Kidney tubule cell (primary cell): ENCODE measurements around the gene MIOS.
A peak's percentile ranks its signal among the peaks of the same experiment; 100 is the strongest.

ENCODE experiments used
- DNase-seq: peaks from one replicate; pipeline ENCODE4 v3.0.0-alpha.2; 2018; ENCODE audit warnings: low spot score

The MIOS gene

DNA sequence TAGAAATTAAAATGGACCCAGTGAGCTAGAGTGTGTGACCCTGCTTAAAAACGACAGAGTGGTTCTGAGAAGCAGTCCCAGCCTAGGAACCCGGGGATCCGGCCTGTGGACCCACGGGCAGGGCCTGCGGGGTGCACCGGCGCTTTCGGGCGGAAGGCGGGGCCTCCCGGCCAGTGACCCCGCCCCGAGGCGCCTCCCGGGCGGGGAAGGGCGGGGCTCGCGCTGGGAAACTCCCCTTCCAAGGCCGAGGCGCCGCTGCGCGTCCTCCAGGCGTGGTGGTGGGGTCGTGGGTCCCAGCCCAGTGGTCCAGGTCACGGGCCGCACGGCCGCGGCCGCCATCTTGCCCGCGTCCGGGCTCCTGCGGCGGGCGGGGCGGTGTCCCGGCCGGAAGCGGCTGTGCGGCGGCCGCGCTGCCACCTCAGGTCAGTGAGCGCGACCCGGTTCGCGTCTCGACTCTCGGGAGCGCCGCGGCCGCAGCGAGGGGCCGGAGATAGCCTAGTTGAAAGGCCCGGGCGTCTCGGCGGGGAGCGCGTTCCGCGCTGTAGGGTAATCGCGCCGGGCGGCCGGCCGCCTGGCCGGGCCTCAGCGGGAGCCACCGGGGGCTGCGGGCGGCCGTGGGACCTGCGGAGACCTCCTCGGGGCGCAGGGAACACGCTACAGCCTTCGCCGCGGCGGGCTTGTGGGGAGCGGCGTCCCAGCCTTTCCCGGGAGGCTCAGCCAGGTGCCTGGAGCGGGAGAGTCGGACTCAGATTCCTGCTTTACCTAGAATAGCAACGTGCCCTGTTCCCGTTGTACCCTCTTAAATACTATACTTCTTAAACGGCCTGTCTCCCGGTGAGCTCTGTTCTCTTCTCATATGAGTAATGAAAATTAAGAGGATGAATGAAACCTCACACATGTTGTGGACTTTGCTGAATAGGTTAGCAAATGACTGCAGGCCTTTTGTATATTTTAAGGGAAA is at the start of gene MIOS:
MIOS (plus strand) TSS at position 234 of the 961 bp plus-strand sequence. CDS start 5,592 bp downstream, outside the sequence.
- DNase-seq, result peak; percentile 93

DNA sequence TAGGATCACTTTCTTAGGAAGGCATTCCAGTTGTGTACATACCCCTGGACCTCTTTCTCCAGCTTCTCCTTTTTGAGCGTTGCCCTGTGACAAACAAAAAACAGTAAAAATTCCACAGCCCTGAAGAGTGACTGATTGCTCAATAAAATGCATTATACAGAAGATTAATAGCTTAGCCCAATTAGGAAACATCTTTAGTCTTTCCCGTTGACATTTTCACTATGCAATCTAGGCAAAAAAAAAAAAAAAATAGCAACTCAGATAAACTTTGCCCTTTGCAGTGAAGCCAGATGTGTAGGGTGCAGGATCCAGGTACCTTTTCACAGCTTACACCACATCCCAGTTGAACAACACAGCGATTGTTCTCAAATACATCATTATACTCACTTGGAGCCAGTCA is 48.9 kb upstream of the MIOS start:
- no peak for DNase-seq

DNA sequence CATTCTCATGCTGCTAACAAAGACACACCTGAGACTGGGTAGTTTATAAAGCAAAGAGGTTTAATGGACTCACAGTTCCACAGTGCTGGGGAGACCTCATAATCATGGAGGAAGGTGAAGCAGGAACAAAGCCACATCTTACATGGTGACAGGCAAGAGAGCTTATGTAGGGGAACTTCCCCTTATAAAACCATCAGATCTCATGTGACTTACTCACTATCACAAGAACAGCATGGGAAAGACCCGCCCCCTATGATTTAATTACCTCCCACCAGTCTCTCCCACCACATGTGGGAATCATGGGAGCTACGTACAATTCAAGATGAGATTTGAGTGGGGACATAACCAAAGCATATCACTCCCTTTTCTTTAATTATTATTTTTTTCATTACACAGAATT is 47.6 kb upstream of the MIOS start:
- DNase-seq, result peak; percentile 47

DNA sequence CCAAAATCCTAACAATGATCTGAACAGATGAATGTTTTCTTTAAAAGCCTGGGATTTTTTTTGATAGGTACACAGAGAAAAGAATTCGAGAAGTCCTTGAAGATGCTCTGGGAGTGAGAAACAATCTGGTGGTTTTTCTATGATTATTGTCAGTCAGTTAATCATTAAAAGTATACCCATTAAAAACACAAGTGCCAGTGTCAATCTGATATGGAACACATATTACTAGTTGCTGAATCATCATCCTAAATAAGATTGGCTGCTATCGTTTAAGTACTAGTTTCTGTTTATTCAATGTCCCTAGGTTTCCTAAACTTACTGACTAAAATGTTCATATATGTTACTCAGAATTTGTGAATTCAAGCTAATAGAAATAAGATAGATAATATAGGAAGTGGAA is 47.2 kb upstream of the MIOS start:
- peak; percentile 62 for DNase-seq

DNA sequence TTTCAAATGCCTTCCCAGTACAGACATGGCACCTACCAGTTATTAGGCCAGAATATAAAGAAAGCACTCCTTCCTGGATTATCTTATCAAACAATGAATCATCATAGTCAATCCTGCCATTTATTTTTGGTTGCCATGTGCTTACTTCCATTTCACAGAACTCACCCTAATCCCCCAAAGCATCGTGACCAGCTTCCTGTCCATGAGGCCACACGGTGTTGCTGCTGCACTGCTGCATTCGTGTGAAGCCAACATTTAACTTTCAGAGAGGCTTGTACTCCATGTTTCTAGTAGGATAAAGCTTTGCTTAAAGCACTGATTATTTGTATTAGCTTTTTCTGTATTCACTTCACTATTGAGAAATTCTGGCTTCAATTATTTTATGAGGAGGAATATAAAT is 45.4 kb upstream of the MIOS start:
- no peak for DNase-seq

DNA sequence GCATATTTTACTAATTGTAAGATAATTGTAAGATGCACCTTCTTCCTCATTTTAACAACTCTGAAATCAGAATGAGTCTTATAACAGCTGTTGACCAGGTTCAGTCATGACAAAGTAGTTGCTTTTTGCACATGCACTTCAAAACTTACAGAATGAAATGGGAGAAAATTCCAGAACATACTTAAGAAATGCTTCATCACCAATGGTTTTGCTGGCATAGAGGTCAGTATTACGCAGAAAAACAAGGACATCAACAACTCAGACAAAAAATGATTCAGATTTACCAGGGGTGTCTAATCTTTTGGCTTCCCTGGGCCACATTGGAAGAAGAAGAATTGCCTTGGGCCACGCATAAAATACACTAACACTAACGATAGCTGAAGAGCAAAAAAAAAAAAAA is 44.3 kb upstream of the MIOS start:
- DNase-seq, result no peak

DNA sequence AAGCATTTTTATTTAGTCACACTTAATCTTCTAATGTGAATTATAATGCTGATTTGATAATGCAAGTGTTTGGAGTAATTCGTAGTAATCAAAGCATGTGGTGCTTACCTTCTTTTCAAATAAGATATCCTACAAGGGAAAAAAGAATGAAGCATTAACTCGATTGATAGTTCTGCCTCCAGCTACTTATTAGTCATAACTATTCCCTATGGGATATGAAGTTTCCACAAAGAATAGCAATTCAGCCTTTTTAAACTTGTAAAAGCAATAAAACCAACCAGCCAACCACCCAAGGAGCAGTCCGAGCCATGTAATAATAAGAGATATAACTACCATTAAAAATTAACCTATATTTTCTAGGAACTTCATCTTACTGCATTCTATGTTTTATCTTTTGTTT is 42.6 kb upstream of the MIOS start:
- DNase-seq, result no peak

DNA sequence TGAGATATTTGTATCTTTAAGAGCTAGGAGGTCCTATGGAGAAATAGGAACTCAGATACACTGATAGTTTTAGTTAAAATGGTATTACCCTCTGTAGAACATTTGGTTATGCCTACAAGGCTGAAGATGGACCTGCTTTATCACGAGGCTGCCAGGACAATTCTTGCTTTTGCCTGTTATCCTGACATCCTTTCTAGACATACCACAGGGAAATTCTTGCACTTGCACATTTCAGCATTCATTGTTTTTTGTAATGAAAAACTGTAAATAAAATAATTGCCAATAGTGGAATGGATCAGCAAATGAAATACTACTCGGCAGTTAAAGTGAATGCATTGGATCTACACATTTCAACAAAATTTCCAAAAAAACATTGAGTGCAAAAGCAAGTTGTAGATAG is 40.7 kb upstream of the MIOS start:
- DNase-seq, result no peak

DNA sequence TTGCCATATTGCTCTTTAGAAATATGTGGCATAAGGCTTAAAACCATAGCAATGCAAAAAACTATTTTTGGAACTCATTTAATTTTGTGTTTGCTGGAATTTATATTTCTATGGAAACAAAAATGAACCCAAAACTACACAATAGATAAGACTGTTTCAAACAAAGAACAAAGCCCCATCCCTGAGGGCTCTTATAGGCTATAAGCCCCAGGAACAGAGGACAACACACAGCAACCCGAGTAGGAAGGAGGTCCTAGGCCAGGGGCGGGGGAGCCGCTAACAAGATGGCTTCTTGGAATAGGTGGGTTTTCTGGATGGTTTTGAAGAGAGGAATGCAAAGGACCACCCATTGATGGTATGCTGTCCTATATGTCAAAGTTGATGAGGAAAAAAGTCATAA is 39.6 kb upstream of the MIOS start:
- DNase-seq, result no peak

DNA sequence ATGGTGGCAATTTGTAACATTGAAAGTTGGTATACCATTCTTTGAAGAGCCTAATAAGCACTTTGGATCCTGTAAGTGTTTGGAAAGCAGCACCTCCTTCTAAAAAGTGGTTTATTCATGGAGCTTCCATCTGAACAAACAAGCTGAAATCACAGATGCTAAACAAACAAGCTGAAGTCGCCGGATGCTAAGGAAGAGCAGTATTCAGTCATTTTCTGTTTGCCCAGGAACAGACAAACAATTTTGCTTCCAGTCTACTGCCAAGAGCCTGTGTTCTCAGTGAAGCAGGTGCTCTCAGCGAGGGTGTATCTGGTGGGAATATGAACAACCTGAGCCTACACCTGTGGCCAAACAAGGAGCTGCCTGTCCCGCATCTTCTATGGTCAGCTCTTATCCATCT is 37.4 kb upstream of the MIOS start:
- DNase-seq, result no peak

DNA sequence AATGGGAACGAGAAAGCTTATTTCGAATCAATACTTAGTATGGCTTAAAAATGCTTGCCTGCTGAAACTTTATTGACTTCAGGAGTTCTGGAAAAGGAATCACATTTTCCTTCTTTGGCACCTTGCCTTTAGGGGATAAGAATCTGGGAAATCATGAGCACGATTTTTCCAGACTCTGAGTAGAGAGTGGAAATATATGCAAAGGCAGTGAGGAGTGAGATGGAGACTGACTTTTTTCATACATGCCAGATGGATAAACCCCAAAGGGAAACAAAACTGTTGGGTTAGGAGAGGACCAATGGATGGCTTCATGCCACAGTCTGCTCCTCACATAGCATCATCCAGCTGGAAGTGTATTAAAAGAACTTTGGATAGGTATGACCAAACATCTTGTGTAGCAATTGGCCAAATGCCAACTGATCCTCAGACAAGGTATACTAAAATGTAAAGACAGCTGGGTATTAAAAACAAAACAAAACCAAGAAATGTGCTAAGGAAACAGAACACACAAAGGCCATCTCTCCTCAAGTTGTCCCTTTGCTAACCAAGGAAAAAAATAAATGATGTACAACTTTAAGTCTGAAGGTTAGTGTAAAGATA is 32.8 kb upstream of the MIOS start:
- no peak for DNase-seq

DNA sequence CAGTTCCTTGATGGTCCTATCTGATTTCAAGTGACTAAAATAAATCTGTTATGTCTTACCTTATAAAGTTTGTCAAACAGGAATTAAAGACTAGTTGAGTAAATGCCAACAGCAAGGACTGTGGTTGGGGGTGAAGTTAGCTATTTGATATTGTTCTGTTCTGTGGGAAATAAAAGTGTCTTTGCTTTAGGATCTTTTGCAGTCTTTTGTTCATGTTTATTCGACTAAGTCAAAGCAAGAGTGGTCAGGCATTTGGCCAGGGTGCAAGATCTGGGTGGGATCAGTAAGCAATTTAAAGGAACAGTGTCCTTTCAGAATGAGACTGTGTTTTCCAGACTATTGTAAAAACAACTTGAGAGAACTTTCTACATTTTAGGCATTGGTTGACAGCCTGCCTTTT is 31.0 kb upstream of the MIOS start, which contains the start of gene COL28A1:
COL28A1 (minus strand) TSS at position 183 of the 400 bp plus-strand sequence. CDS start 2,998 bp downstream, outside the sequence.
- no peak for DNase-seq

DNA sequence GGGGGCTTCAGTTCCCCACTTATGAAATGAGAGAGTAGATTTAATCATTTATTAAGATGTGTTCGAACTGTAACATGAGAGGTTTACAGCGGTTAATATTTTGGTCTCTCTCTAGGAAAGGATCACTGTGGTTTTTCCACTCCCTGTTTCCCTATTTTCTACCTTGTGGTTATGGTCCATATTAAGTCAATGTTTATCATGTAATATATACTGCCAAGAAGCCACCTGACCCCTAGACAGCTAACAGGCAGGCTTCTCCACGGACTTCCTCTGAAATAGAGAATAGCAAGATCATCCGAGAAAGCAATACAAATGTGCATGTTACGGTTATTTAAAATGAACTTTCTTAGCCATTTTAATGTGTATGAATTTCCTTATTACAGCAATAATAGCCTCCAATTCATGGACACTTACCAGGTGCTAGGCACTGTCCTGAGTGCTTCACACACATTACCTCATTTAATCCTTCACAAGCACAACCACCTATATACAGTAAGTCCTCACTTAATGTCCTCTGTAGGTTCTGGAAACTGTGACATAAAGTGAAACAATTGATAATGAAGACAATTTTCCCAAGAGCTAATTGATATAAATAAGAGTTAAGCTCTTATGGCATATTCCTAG is 30.2 kb upstream of the MIOS start:
- DNase-seq, result no peak

DNA sequence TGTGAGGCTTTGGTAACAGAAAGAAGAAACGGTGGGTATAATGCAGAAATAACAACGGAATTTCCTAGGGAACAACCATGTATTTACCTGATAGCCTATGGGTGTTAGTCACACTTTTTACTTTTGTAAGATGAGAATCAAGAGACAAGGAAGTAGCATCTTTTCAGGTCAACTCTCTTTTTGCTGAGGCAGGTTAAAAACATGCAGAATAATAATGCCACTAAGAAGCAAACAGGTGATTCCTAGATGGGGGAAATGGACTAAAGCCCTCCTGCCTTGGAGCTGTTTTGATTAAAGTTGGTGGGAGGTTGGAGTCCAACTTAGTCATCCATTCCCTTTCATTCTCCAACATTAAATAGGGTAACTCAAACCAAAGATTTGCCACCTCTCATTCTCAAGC is 29.0 kb upstream of the MIOS start:
- DNase-seq, result no peak

DNA sequence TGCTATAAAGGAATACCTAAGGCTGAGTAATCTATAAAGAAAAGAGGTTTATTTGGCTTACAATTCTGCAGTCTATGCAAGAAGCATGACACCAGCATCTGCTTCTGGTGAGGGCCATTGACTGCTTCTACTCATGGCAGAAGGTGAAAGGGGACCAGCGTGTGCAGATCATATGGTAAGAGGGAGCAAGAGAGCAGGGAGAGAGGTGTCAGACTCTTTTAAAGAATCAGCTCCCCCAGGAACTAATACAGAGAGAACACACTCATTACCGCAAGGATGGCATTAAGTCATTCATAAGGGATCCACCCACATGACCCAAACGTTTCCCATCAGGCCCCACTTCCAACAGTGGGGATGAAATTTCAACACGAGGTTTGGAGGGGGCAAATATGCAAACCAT is 27.5 kb upstream of the MIOS start:
- DNase-seq, result no peak

DNA sequence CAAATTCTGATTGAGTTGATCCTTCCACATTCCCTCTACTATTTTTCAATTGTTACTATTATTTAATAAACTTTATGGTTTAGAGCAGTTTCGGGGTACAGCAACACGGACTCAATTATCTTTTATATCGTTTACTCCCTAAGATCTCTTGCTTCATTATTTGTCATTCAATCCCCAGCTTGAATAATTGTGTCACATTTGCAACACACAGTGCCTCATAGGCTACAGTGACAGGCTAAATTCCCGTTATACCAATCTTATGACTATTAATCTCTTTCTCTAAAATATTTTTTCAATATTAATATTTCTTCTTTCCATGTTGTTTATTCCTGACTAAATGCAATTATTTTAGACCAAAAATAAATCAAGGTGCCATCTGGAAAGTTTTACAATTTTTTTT is 27.0 kb upstream of the MIOS start:
- no peak for DNase-seq

DNA sequence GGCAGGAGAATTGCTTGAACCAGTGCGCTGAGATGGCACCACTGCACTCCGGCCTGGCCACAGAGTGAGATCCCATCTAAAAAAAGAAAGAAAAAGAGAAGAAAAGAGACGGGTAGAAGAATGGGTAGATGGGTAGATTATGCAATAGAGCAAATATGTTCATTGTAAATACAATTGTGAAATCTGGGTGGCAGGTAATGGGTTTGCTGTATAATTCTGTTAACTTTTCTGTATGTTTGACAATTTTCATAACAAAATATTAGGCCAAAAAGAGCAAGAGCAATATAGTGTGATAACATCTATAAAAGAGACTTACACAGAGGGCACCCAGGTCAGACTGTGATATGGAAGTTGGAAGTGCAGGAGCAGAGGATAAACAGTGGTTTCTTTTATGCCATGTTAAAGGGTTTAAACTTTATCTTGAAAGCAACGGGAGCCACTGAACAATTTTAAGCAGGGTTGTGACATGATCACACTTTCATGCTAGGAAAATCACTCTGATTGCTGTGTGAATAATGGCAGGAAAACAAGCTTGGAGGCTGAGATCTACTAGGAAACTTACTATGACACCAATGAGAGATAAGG is 24.3 kb upstream of the MIOS start:
- no peak for DNase-seq

DNA sequence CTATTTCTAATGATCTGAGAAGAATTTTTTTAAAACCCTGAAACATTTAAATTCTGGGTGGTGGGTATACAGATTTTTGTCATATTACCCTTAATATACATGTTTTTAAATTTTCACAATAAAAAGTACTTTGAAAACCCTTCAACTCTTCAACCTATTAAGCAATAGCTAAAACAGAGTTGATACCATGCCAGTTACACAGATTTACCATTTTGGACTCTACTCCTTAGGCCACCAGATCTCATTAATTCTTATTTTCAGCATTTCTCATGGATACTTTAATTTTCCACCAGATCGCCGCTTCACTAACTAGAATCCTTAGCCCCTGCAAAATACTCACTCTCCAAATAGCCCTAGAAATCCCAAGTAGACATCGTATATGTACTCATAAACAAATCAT is 18.3 kb upstream of the MIOS start:
- no peak for DNase-seq

DNA sequence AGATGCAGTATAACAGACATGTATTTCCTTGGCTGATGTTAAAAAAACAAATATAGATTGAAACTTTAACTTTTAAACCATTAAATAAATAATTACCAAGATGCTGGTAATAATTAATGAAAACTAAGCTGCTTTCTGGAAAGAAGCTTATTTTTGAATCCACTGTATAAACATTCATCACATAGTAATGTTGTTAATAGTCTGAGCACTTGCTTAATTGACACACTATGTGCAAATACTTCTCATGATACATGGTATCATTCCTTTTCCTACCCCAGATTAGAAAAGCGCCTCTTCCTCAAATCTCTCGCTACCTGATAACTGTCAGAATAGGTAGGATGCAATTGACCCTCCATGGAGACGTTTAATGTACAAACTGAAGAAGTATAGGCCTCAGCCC is 16.0 kb upstream of the MIOS start:
- peak; percentile 51 for DNase-seq

DNA sequence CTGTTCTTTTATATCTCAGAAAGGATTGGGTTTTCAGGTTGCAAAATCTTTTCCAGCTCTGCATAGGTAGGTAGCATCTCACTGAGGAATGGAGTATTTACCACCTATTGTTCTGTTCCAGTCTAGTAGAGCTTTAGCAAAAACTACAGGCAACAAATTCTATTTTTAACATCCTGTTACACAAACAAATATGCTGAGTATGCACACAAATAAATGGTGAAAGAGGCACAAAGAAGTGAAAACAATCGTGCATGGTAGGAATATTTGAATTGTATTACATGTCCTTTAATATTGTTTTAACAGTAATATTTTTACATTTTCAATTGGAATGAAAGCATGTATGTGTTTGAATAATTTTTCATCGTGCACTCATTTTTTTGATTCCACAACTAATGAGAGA is 14.5 kb upstream of the MIOS start:
- DNase-seq, result no peak

DNA sequence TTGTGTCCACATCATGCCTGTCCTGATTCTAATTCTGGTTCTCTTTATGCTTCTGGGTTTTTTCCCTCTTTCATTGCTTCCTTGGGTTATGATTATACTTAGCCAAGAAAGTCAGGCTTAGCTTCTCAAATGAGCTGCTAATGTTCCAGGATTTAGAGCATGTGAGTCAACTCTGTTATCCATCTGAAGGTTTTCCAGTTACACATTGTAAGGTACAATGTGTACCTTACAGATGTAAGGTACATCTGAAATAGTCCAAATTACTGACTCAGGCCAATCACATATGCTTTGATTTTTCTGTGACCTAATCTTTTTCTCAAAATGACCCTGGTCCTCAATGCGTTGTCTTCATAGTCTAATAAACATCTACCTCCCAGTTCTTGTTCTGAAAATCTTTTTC is 13.3 kb upstream of the MIOS start:
- DNase-seq, result no peak

DNA sequence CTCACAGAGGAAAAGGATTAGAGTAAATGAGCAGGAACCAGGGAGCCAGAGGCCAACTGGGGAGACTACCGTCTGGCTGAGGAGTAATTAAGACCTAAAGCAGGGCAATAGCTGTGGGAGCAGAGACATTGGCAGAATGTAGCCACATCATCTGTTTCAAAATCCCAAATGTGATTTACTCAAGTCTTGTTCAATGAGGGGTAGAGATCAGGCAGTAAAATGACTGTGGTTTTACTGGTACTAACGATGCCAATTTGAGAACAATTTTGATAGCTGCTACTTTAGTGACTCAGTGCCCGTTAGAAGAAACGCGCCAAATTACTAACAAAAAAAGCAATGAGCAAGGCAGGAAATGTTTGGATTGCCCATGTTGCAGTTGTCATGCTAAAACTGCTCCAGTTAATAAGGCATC is 12.7 kb upstream of the MIOS start:
- DNase-seq, result peak; percentile 44
